OCI-LY3 (cell line): Measurements from ENCODE around the gene MADCAM1.

ENCODE experiments used
- H2AFZ ChIP-seq: fragments of 200-600, 300-600 bp; shearing (Covaris generic); 2 replicates; pipeline ENCODE4 v1.6.0; 2014; ENCODE audit warnings: antibody characterized with exemption, low read depth, low read length
- H3K27ac ChIP-seq: fragments of 200-600, 300-600 bp; sonication (generic); 2 replicates; pipeline ENCODE4 v1.5.1; 2014; ENCODE audit warnings: mild to moderate bottlenecking, low read length, moderate library complexity, mixed read lengths
- H3K27me3 ChIP-seq: fragments of 200-600, 300-600 bp; sonication (generic); 2 replicates; pipeline ENCODE4 v1.6.1; 2014; ENCODE audit warnings: low read depth, low read length, mixed read lengths
- H3K36me3 ChIP-seq: fragments of 200-600, 300-600 bp; sonication (generic); replicated peaks from 2 replicates; pipeline ENCODE3; 2014; ENCODE audit warnings: low read depth, low read length, mixed read lengths
- H3K4me1 ChIP-seq: fragments of 300-600, 200-600 bp; sonication (generic); 2 replicates; pipeline ENCODE4 v1.6.1; 2014; ENCODE audit warnings: low read length, mixed read lengths
- H3K4me2 ChIP-seq: fragments of 200-600, 300-600 bp; sonication (generic); 2 replicates; pipeline ENCODE4 v1.6.1; 2014; ENCODE audit warnings: low read length, mixed read lengths
- H3K4me3 ChIP-seq: fragments of 300-600, 200-600 bp; sonication (generic); 2 replicates; pipeline ENCODE4 v1.5.1; 2014; ENCODE audit warnings: antibody characterized with exemption, mild to moderate bottlenecking, low read length, moderate library complexity
- H3K79me2 ChIP-seq: fragments of 300-600, 200-600 bp; shearing (Covaris generic); 2 replicates; pipeline ENCODE4 v1.6.1; 2014; ENCODE audit warnings: mild to moderate bottlenecking, low read length, mixed read lengths
- H3K9ac ChIP-seq: fragments of 300-600, 200-600 bp; shearing (Covaris generic); 2 replicates; pipeline ENCODE4 v1.6.0; 2014; ENCODE audit warnings: mild to moderate bottlenecking, low read length, moderate library complexity
- H3K9me3 ChIP-seq: fragments of 200-600, 300-600 bp; shearing (Covaris generic); 2 replicates; pipeline ENCODE4 v1.6.1; 2014; ENCODE audit warnings: low read length, mixed read lengths; ENCODE audit not compliant: insufficient read depth
- H4K20me1 ChIP-seq: fragments of 200-600, 300-600 bp; sonication (generic); 2 replicates; pipeline ENCODE4 v1.6.1; 2016; ENCODE audit warnings: low read length, mixed read lengths; ENCODE audit not compliant: insufficient read depth
- CTCF ChIP-seq: fragments of 200-600, 300-600 bp; sonication (generic); IDR thresholded peaks from 2 replicates; pipeline ENCODE4 v1.5.1; 2014; ENCODE audit warnings: antibody characterized with exemption, low read length, low read depth
- EZH2phosphoT487 ChIP-seq: fragments of 200-600 bp; shearing (Covaris generic); IDR thresholded peaks from 2 replicates; pipeline ENCODE4 v1.6.1; 2018; ENCODE audit warnings: antibody characterized with exemption, mixed run types, low read depth

Gene MADCAM1

GRCh38 chr19:501646-502045 lies 5.4 kb downstream of the MADCAM1 start:
- no peaks in the 10 kb centered on the region for H3K79me2 ChIP-seq
- no peaks in the 10 kb centered on the region for H3K36me3 ChIP-seq
- H3K9ac ChIP-seq, result no peak overlapping the region
- H3K4me1 ChIP-seq, result peaks cover 7% of the 10 kb centered on the region; the same call in 1 of the 2 replicates
- no peak for TF ChIP-seq EZH2phosphoT487
- TF ChIP-seq CTCF, result no peak
- H2AFZ ChIP-seq, result no peak overlapping the region
- H4K20me1 ChIP-seq, result no peaks in the 10 kb centered on the region
- no peaks in the 10 kb centered on the region; the same call in 1 of the 2 replicates for H3K9me3 ChIP-seq
- H3K4me2 ChIP-seq, result no peak overlapping the region
- H3K4me3 ChIP-seq, result no peak overlapping the region
- no peak overlapping the region for H3K27ac ChIP-seq
- no peaks in the 10 kb centered on the region for H3K27me3 ChIP-seq

GRCh38 chr19:504616-505015 lies 8.3 kb downstream of the MADCAM1 start:
- peaks cover 12% of the 10 kb centered on the region for H3K79me2 ChIP-seq
- no peak for TF ChIP-seq CTCF
- TF ChIP-seq EZH2phosphoT487, result no peak
- no peak overlapping the region for H3K9ac ChIP-seq
- H4K20me1 ChIP-seq, result no peaks in the 10 kb centered on the region
- peaks cover 16% of the 10 kb centered on the region for H3K4me1 ChIP-seq
- H2AFZ ChIP-seq, result no peak overlapping the region
- no peak overlapping the region for H3K4me3 ChIP-seq
- no peak overlapping the region for H3K27ac ChIP-seq
- H3K27me3 ChIP-seq, result no peaks in the 10 kb centered on the region
- H3K4me2 ChIP-seq, result no peak overlapping the region
- H3K9me3 ChIP-seq, result no peaks in the 10 kb centered on the region; the same call in 1 of the 2 replicates
- H3K36me3 ChIP-seq, result no peaks in the 10 kb centered on the region

GRCh38 chr19:506404-507285 lies 10.4 kb downstream of the MADCAM1 start:
- H3K36me3 ChIP-seq, result no peaks in the 10 kb centered on the region
- peak overlapping the region; percentile 82 for H3K4me3 ChIP-seq
- no peaks in the 10 kb centered on the region for H4K20me1 ChIP-seq
- no peaks in the 10 kb centered on the region for H3K27me3 ChIP-seq
- H3K4me2 ChIP-seq, result peak overlapping the region; percentile 93
- no peaks in the 10 kb centered on the region; the same call in 1 of the 2 replicates for H3K9me3 ChIP-seq
- peaks cover 29% of the 10 kb centered on the region for H3K4me1 ChIP-seq
- H2AFZ ChIP-seq, result peak overlapping the region; percentile 96
- H3K27ac ChIP-seq, result peak overlapping the region; percentile 83
- H3K9ac ChIP-seq, result peak overlapping the region; percentile 88
- TF ChIP-seq CTCF, result peak; percentile 96
- TF ChIP-seq EZH2phosphoT487, result no peak
- peaks cover 12% of the 10 kb centered on the region for H3K79me2 ChIP-seq
